ENCODE measurements around the gene PTH2R.

Gene PTH2R

GRCh38 chr2:208485390-208485789 is 78.8 kb downstream of the PTH2R start:
- no peak for DNase-seq
- Mint-ChIP-seq H3K4me1 (peaks cover 21% of the 10 kb centered on the region), H3K36me3 (ENCODE audit: low read depth) (no peaks in the 10 kb centered on the region), H3K27ac (no peak overlapping the region), H3K9me3 (peaks cover 23% of the 10 kb centered on the region), H3K4me3 (no peak overlapping the region), H3K27me3 (ENCODE audit: low read depth, poor library complexity) (no peaks in the 10 kb centered on the region)
- TF ChIP-seq, protein P1, sequence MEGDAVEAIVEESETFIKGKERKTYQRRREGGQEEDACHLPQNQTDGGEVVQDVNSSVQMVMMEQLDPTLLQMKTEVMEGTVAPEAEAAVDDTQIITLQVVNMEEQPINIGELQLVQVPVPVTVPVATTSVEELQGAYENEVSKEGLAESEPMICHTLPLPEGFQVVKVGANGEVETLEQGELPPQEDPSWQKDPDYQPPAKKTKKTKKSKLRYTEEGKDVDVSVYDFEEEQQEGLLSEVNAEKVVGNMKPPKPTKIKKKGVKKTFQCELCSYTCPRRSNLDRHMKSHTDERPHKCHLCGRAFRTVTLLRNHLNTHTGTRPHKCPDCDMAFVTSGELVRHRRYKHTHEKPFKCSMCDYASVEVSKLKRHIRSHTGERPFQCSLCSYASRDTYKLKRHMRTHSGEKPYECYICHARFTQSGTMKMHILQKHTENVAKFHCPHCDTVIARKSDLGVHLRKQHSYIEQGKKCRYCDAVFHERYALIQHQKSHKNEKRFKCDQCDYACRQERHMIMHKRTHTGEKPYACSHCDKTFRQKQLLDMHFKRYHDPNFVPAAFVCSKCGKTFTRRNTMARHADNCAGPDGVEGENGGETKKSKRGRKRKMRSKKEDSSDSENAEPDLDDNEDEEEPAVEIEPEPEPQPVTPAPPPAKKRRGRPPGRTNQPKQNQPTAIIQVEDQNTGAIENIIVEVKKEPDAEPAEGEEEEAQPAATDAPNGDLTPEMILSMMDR (IDR thresholded peaks at IDR 0.05), result no peak

- TF ChIP-seq, protein P1 (IDR thresholded peaks at IDR 0.05), result no peak
- H3K27ac Mint-ChIP-seq, result peak overlapping the region; percentile 2
- no peaks in the 10 kb centered on the region for H3K27me3 Mint-ChIP-seq (ENCODE audit: low read depth, poor library complexity)
- peaks cover 39% of the 10 kb centered on the region for H3K4me1 Mint-ChIP-seq
- no peak for DNase-seq
- H3K9me3 Mint-ChIP-seq, result peaks cover 9% of the 10 kb centered on the region
- H3K36me3 Mint-ChIP-seq (ENCODE audit: low read depth), result no peaks in the 10 kb centered on the region
- no peak overlapping the region for H3K4me3 Mint-ChIP-seq
These were observed 82.3 kb downstream of the PTH2R start for GRCh38 chr2:208488686-208489564.

DNA sequence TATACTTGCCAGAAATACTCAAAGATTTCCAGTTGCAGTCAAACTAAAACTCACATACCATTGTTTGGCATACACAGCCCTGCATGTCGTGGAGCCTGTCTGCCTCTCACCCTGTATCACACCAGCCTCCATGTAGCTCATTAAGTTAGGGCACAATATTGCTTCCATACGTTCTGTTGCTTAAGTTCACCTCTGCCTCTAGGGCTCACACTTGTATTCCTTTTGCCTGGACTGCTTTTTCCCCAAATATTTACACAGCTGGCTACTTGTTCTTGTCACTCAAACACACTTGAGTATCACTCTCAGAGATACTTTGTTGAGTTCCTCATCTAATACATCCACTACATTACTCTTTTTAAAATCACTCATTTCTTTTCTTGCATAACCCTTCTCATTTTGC is 83.1 kb downstream of the PTH2R start:
- TF ChIP-seq, protein P1 (IDR thresholded peaks at IDR 0.05), result no peak
- Mint-ChIP-seq H3K4me3 (no peak overlapping the region), H3K27me3 (ENCODE audit: low read depth, poor library complexity) (no peaks in the 10 kb centered on the region), H3K27ac (peak overlapping the region; percentile 6), H3K36me3 (ENCODE audit: low read depth) (no peaks in the 10 kb centered on the region), H3K4me1 (peaks cover 39% of the 10 kb centered on the region), H3K9me3 (peaks cover 7% of the 10 kb centered on the region)
- DNase-seq, result no peak

- Mint-ChIP-seq H3K27ac (no peak overlapping the region), H3K4me1 (peaks cover 39% of the 10 kb centered on the region), H3K27me3 (ENCODE audit: low read depth, poor library complexity) (no peaks in the 10 kb centered on the region), H3K36me3 (ENCODE audit: low read depth) (no peaks in the 10 kb centered on the region), H3K9me3 (peaks cover 7% of the 10 kb centered on the region), H3K4me3 (no peak overlapping the region)
- no peak for DNase-seq
- TF ChIP-seq, protein P1 (IDR thresholded peaks at IDR 0.05), result no peak
These were observed 83.9 kb downstream of the PTH2R start for GRCh38 chr2:208490492-208490891.

GRCh38 chr2:208491641-208492040 is 85.0 kb downstream of the PTH2R start:
- DNase-seq, result no peak
- TF ChIP-seq, protein P1 (IDR thresholded peaks at IDR 0.05), result no peak
- H3K4me1 Mint-ChIP-seq, result peaks cover 39% of the 10 kb centered on the region

GRCh38 chr2:208492069-208492468 is 85.5 kb downstream of the PTH2R start:
- Mint-ChIP-seq H3K36me3 (ENCODE audit: low read depth) (no peaks in the 10 kb centered on the region), H3K27ac (peak overlapping the region; percentile 58), H3K4me3 (no peak overlapping the region)

More at GRCh38 chr2:208491641-208492040, 85.0 kb downstream of the PTH2R start:
- Mint-ChIP-seq H3K27ac (peak overlapping the region; percentile 50), H3K4me3 (no peak overlapping the region), H3K9me3 (peaks cover 6% of the 10 kb centered on the region), H3K36me3 (ENCODE audit: low read depth) (no peaks in the 10 kb centered on the region), H3K27me3 (ENCODE audit: low read depth, poor library complexity) (no peaks in the 10 kb centered on the region)

More at GRCh38 chr2:208492069-208492468, 85.5 kb downstream of the PTH2R start:
- TF ChIP-seq, protein P1 (IDR thresholded peaks at IDR 0.05), result no peak
- no peak for DNase-seq
- Mint-ChIP-seq H3K9me3 (peaks cover 2% of the 10 kb centered on the region), H3K27me3 (ENCODE audit: low read depth, poor library complexity) (no peaks in the 10 kb centered on the region), H3K4me1 (peaks cover 39% of the 10 kb centered on the region)

Measured in nephron progenitor cell (in vitro differentiated cells).